Keratinocyte (primary cell): ENCODE measurements around the gene LDLRAP1. TPM values are rescaled to one million over a fixed set of nuclear protein-coding genes. Genes with fewer than 3 reads are reported as not detected.

Experiments
- DNase-seq: peaks from one replicate; pipeline ENCODE4 v3.0.0-alpha.2; 2011; ENCODE audit warnings: low read depth, missing footprints, low spot score
- FAIRE-seq: peaks from 2 replicates; lab custom pipeline; 2011; peaks lifted over from hg19 to GRCh38; lab: Jason Lieb, UNC
- H2AFZ ChIP-seq: 2 replicates; pipeline ENCODE4 v1.6.0; 2012; ENCODE audit warnings: low read length, control low read depth, inconsistent platforms; ENCODE audit not compliant: control insufficient read depth
- H3K27ac ChIP-seq: 2 replicates; pipeline ENCODE4 v1.5.1; 2011; ENCODE audit warnings: low read length; ENCODE audit not compliant: control insufficient read depth, insufficient read depth
- H3K27me3 ChIP-seq: 3 replicates; pipeline ENCODE4 v1.6.0; 2011; ENCODE audit warnings: low read length; ENCODE audit not compliant: control insufficient read depth, insufficient read depth; ENCODE audit errors: extremely low read depth
- H3K36me3 ChIP-seq, 2 experiments: 2 replicates in 1 of 2; 3 replicates in 1 of 2; pipeline ENCODE4 v1.5.1; 2011; ENCODE audit warnings: low read length in 2 of 2, mild to moderate bottlenecking in 1 of 2; ENCODE audit not compliant: control insufficient read depth in 2 of 2, insufficient read depth in 2 of 2; ENCODE audit errors: extremely low read depth in 1 of 2
- H3K4me1 ChIP-seq: 3 replicates; pipeline ENCODE4 v1.5.1; 2011; ENCODE audit warnings: low read length; ENCODE audit not compliant: control insufficient read depth, insufficient read depth; ENCODE audit errors: extremely low read depth
- H3K4me2 ChIP-seq: 3 replicates; pipeline ENCODE4 v1.6.0; 2011; ENCODE audit warnings: low read depth, low read length; ENCODE audit not compliant: control insufficient read depth, insufficient read depth; ENCODE audit errors: extremely low read depth
- H3K4me3 ChIP-seq, 3 experiments: fragments of 200-600 bp in 1 of 3; sonication (generic) in 1 of 3; 2 replicates in 2 of 3; 3 replicates in 1 of 3; pipeline ENCODE4 v1.5.1; 2011 to 2016; ENCODE audit warnings: low read length in 3 of 3, mild to moderate bottlenecking in 3 of 3, control low read depth in 2 of 3, inconsistent platforms in 1 of 3, low read depth in 1 of 3, mixed read lengths in 1 of 3, mixed run types in 1 of 3, moderate library complexity in 1 of 3; ENCODE audit not compliant: control insufficient read depth in 2 of 3, insufficient read depth in 2 of 3; ENCODE audit errors: extremely low read depth in 1 of 3
- H3K79me2 ChIP-seq: 2 replicates; pipeline ENCODE4 v1.6.0; 2012; ENCODE audit warnings: low read length; ENCODE audit not compliant: control insufficient read depth, insufficient read depth
- H3K9ac ChIP-seq: 3 replicates; pipeline ENCODE4 v1.6.0; 2011; ENCODE audit warnings: low read length; ENCODE audit not compliant: control insufficient read depth, insufficient read depth; ENCODE audit errors: extremely low read depth
- H3K9me1 ChIP-seq: 3 replicates; pipeline ENCODE4 v1.6.0; 2011; ENCODE audit warnings: low read length; ENCODE audit not compliant: control insufficient read depth, insufficient read depth; ENCODE audit errors: extremely low read depth
- H3K9me3 ChIP-seq: 2 replicates; pipeline ENCODE4 v1.5.1; 2012; ENCODE audit warnings: low read depth, low read length; ENCODE audit not compliant: control insufficient read depth
- H4K20me1 ChIP-seq: 3 replicates; pipeline ENCODE4 v1.6.0; 2011; ENCODE audit warnings: low read length; ENCODE audit not compliant: control insufficient read depth, insufficient read depth; ENCODE audit errors: extremely low read depth
- EZH2 ChIP-seq: IDR thresholded peaks from one replicate; pipeline ENCODE4 v1.6.1; 2012; ENCODE audit warnings: inconsistent platforms, mild to moderate bottlenecking, low read length, moderate library complexity
- dilution Hi-C: fragments of 300-500 bp; cut with MboI; formaldehyde crosslinking; loops from one replicate; pipeline ENCODE4 v1.7.0; 2020; ENCODE audit warnings: low sequenced_read_pairs; ENCODE audit not compliant: extremely low pct_ligation_motif_present
- polyA plus RNA-seq, 5 experiments: library from polyadenylated mRNA; depleted of rRNA in 3 of 5; stranded (reverse) in 3 of 5; stranded (forward) in 1 of 5; unstranded in 1 of 5; fragments of >200 nt; gene quantifications; 1 replicate in 1 of 5; 2 replicates in 3 of 5; 3 replicates in 1 of 5; pipeline versions ENCODE4 v1.2.1 to v1.2.3, GENCODE V29; 2011 to 2012; ENCODE audit warnings: missing spikeins in 2 of 5, low read depth in 1 of 5, low replicate concordance in 1 of 5
- TF ChIP-seq, protein P1 (sequence below), 3 experiments: IDR thresholded peaks in 1 of 3; conservative IDR thresholded peaks in 1 of 3; optimal IDR thresholded peaks in 1 of 3; 2 replicates in 2 of 3; 3 replicates in 1 of 3; pipeline versions ENCODE3 to v1.5.1; 2011; ENCODE audit warnings: low read length in 3 of 3, mild to moderate bottlenecking in 3 of 3, moderate library complexity in 2 of 3, control low read depth in 1 of 3, inconsistent platforms in 1 of 3; ENCODE audit not compliant: insufficient read depth in 2 of 3; ENCODE audit errors: extremely low read depth in 1 of 3

Gene LDLRAP1
- polyA plus RNA-seq, 1 donor (not counting 4 experiments of a cell fraction or from before 2014, with no cell fraction given): 22.3 TPM

DNA sequence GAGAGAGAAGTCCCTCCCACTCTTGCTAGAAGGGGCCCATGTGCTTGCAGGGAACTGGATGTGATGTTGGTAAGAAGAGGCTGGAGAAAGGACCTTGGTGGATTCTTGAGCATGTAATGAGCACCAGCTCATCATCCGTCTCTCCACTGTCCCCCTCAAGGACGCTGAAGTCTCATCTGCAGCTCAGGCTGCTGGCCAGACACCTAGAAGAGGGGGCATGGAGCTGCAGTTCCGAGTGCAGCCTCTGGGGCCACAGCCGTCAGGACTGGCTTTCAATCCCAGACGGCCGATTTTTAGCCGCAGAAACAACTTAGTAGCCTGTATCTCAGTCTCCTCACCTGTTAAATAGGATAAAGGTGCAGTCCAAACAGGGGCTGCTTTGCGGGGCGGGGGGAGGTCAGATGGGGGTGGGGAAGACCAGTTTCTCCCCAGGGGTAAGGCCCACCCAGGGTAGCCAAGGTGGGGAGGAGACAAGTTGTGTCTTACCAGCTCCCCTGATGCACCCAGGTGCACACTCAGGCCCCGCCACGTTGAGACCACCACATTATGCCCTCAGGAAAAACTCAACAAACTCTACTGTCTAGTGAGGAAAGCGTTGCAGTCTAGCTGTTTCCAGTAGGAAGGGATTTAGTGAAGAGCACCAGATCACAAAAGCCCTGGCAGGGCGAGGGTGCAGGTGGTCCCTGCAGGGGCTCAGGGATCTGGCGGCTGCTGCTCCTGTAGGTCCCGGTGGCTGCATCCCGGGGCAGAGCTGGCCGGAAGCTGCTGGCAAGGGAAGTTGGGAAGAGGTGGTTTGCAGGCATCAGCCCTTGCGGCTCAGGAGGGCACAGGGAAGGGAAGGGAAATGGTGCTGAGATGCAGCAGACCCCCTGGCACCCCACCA is 29.5 kb downstream of the LDLRAP1 start:
- no peak for TF ChIP-seq EZH2
- TF ChIP-seq, protein P1, sequence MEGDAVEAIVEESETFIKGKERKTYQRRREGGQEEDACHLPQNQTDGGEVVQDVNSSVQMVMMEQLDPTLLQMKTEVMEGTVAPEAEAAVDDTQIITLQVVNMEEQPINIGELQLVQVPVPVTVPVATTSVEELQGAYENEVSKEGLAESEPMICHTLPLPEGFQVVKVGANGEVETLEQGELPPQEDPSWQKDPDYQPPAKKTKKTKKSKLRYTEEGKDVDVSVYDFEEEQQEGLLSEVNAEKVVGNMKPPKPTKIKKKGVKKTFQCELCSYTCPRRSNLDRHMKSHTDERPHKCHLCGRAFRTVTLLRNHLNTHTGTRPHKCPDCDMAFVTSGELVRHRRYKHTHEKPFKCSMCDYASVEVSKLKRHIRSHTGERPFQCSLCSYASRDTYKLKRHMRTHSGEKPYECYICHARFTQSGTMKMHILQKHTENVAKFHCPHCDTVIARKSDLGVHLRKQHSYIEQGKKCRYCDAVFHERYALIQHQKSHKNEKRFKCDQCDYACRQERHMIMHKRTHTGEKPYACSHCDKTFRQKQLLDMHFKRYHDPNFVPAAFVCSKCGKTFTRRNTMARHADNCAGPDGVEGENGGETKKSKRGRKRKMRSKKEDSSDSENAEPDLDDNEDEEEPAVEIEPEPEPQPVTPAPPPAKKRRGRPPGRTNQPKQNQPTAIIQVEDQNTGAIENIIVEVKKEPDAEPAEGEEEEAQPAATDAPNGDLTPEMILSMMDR (optimal IDR thresholded peaks at IDR 0.05 in 1 of 3, IDR thresholded peaks at IDR 0.05 in 1 of 3, conservative IDR thresholded peaks at IDR 0.05 in 1 of 3; ENCODE audit: extremely low read depth in 1 of 3, insufficient read depth in 2 of 3, low read length in 3 of 3): peak in 2 of 3 experiments; percentile 77 to 90
- H3K9me3 ChIP-seq: no peaks in the 10 kb centered on the region
- dilution Hi-C loops: no loop called here
- no peaks in the 10 kb centered on the region for H4K20me1 ChIP-seq
- no peaks in the 10 kb centered on the region for H3K27me3 ChIP-seq
- H3K9ac ChIP-seq: no peak overlapping the region
- H3K79me2 ChIP-seq: no peaks in the 10 kb centered on the region
- FAIRE-seq (peak; percentile 52), DNase-seq (no peak)
- H2AFZ ChIP-seq: peak overlapping the region; percentile 73
- H3K27ac ChIP-seq: no peak overlapping the region
- H3K4me3 ChIP-seq: peak overlapping the region in 1 of 3 experiments; percentile 35
- H3K9me1 ChIP-seq: no peaks in the 10 kb centered on the region
- H3K36me3 ChIP-seq: no peaks in the 10 kb centered on the region
- peak overlapping the region; percentile 59 for H3K4me2 ChIP-seq
- H3K4me1 ChIP-seq: peaks cover 26% of the 10 kb centered on the region

GRCh38 chr1:25573591-25573930 is 30.2 kb downstream of the LDLRAP1 start:
- Histone ChIP-seq H3K4me3 (peak overlapping the region in 1 of 3 experiments; percentile 35), H2AFZ (peak overlapping the region; percentile 73), H3K4me2 (peak overlapping the region; percentile 59), H3K36me3 (no peaks in the 10 kb centered on the region), H3K27me3 (no peaks in the 10 kb centered on the region), H3K9me3 (no peaks in the 10 kb centered on the region), H3K9me1 (no peaks in the 10 kb centered on the region), H3K79me2 (no peaks in the 10 kb centered on the region), H3K27ac (no peak overlapping the region), H4K20me1 (no peaks in the 10 kb centered on the region), H3K9ac (no peak overlapping the region), H3K4me1 (peaks cover 19% of the 10 kb centered on the region)
- FAIRE-seq (no peak), DNase-seq (no peak)
- no peak for TF ChIP-seq EZH2
- TF ChIP-seq, protein P1 (optimal IDR thresholded peaks at IDR 0.05 in 1 of 3, IDR thresholded peaks at IDR 0.05 in 1 of 3, conservative IDR thresholded peaks at IDR 0.05 in 1 of 3; ENCODE audit: extremely low read depth in 1 of 3, insufficient read depth in 2 of 3, low read length in 3 of 3): no peak
- dilution Hi-C loops: no loop called here
